HT1080 (cell line): ENCODE measurements around the gene NAA10. TPM values are rescaled to one million over a fixed set of nuclear protein-coding genes. Genes with fewer than 3 reads are reported as not detected.
A peak's percentile ranks its signal among the peaks of the same experiment; 100 is the strongest.

Experiments
- DNase-seq: peaks from one replicate; pipeline ENCODE4 v3.0.0-alpha.2; 2015; ENCODE audit warnings: low read depth
- total RNA-seq: library from RNA; depleted of rRNA; stranded (reverse); fragments of >200 nt; shearing (Covaris generic); gene quantifications from 2 replicates; pipeline ENCODE4 v1.2.3, GENCODE V29; 2014

NAA10 gene
- total RNA-seq, 1 experiment from 2014 or later, result 213 TPM

- DNase-seq, result no peak
Observed at GRCh38 chrX:153911798-153912197, 23.0 kb downstream of the NAA10 start.

GRCh38 chrX:153910446-153910845 is 24.4 kb downstream of the NAA10 start:
- no peak for DNase-seq

- no peak for DNase-seq
Observed at GRCh38 chrX:153909980-153910360, 24.9 kb downstream of the NAA10 start.

GRCh38 chrX:153909024-153909979 is 25.5 kb downstream of the NAA10 start:
- no peak for DNase-seq

- DNase-seq, result no peak
Observed at GRCh38 chrX:153908219-153908860, 26.5 kb downstream of the NAA10 start.

GRCh38 chrX:153907456-153907855 is 27.4 kb downstream of the NAA10 start:
- DNase-seq, result no peak

GRCh38 chrX:153906126-153906917 is 28.5 kb downstream of the NAA10 start:
- DNase-seq, result no peak

- DNase-seq, result no peak
Observed at GRCh38 chrX:153905481-153906095, 29.2 kb downstream of the NAA10 start.

- DNase-seq, result no peak
Observed at GRCh38 chrX:153903991-153904957, 30.6 kb downstream of the NAA10 start, which contains the start of gene AVPR2. AVPR2 (plus strand) TSS chrX:153904673; CDS start chrX:153905146, 473 bp downstream.

GRCh38 chrX:153903238-153903980 is 31.4 kb downstream of the NAA10 start:
- DNase-seq, result no peak

GRCh38 chrX:153902385-153902784 is 32.5 kb downstream of the NAA10 start:
- DNase-seq, result peak; percentile 58

- no peak for DNase-seq
Observed at GRCh38 chrX:153901753-153902140, 33.1 kb downstream of the NAA10 start.

GRCh38 chrX:153900831-153901752 is 33.7 kb downstream of the NAA10 start:
- peak; percentile 89 for DNase-seq

GRCh38 chrX:153897899-153898298 is 36.9 kb downstream of the NAA10 start:
- no peak for DNase-seq

- DNase-seq, result no peak
Observed at GRCh38 chrX:153889123-153889522, 45.7 kb downstream of the NAA10 start.

GRCh38 chrX:153888344-153888743 is 46.5 kb downstream of the NAA10 start:
- no peak for DNase-seq

- no peak for DNase-seq
Observed at GRCh38 chrX:153887385-153887784, 47.5 kb downstream of the NAA10 start.

GRCh38 chrX:153886915-153887314 is 47.9 kb downstream of the NAA10 start:
- DNase-seq, result no peak
